Measurements from ENCODE around the gene NCAPG. TPM values are rescaled to one million over a fixed set of nuclear protein-coding genes. Genes with fewer than 3 reads are reported as not detected.

NCAPG gene
- total and polyA plus RNA-seq, 2 of the 4 experiments (the other 2 are of a cell fraction) = 10.9 to 26.7 TPM

DNA sequence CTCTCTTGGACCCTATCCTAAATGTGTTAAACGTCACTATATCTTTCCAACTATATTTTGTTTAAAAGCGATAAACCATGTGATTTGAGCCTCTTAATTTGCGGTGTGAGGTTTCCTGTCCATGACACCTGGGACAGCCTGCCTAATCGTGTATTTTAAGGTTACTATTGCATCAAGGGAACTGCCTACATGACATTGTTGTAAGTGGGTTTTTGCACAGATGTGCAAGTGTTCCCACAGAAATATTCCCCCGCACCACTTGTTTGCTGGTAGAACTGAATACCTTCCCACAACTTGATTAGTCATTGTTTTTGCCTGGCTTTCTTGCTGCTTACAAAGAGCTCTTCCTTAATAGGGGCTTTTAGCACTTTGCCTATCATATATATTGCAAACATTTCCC, 24.2 kb upstream of the NCAPG start:
- ChIA-PET CTCF (interaction anchor here (0.6 kb wide), 1 partner anchor 323 kb away, joined by 3 read pairs; no protein-coding TSS in a partner anchor), POLR2A (ENCODE audit: unreplicated experiment) (no interaction called here)
- H3K4me1 ChIP-seq (ENCODE audit: control insufficient read depth, insufficient read depth, low read length) = peaks cover 7% of the 10 kb centered on the region; the same call in 1 of the 2 replicates
- no TSS peak for BruUV-seq (replicated peaks)
- H2BK5ac ChIP-seq (ENCODE audit: low read depth, low read length, poor library complexity, severe bottlenecking) = no peak overlapping the region
- H3K56ac ChIP-seq (ENCODE audit: extremely low read depth, insufficient read depth, low read length) = no peak overlapping the region
- no peak overlapping the region for H4K5ac ChIP-seq (ENCODE audit: low read depth, low read length)
- intact Hi-C loops (cut with micrococcal nuclease) (no loop called here), in situ Hi-C loops (cut with MboI; ENCODE audit: low sequenced_read_pairs) (no loop called here), dilution Hi-C loops (cut with HindIII; ENCODE audit: low sequenced_read_pairs, unreplicated experiment) (no loop called here)
- no peak overlapping the region for H3K4ac ChIP-seq (ENCODE audit: low read depth, low read length)
- H2AK5ac ChIP-seq (ENCODE audit: low read depth, low read length) = no peak overlapping the region
- H3K9me3 ChIP-seq (ENCODE audit: control insufficient read depth, insufficient read depth, low read length) = no peaks in the 10 kb centered on the region
- no peak overlapping the region for H3K18ac ChIP-seq (ENCODE audit: low read depth, low read length)
- H2BK15ac ChIP-seq (ENCODE audit: low read depth, low read length) = no peak overlapping the region
- no peaks in the 10 kb centered on the region for H4K20me1 ChIP-seq (ENCODE audit: insufficient read depth, low read length)
- H2AK9ac ChIP-seq (replicated peaks; ENCODE audit: low read depth, low read length, poor library complexity) = no peak overlapping the region
- no peaks in the 10 kb centered on the region for H3K36me3 ChIP-seq (ENCODE audit: control insufficient read depth, insufficient read depth, low read length)
- H3K27me3 ChIP-seq (ENCODE audit: control insufficient read depth, insufficient read depth, low read length) = peaks cover 7% of the 10 kb centered on the region
- H4K8ac ChIP-seq (ENCODE audit: low read depth in 2 of 2, low read length in 2 of 2) = no peak overlapping the region
- no peak for ATAC-seq (ENCODE audit: low read depth)
- H3K14ac ChIP-seq (replicated peaks; ENCODE audit: low read depth, low read length) = no peak overlapping the region
- no peak overlapping the region for H3K4me3 ChIP-seq (ENCODE audit: insufficient read depth, low read depth, low read length)
- 71% methylated on average over 1 of the region's 5 CpGs; no CpG with 5 or more reads in 1 of the 2 experiments for WGBS, 2 experiments (ENCODE audit: extremely low coverage in 2 of 2, insufficient read length in 1 of 2)
- no peak overlapping the region for H3K27ac ChIP-seq (ENCODE audit: insufficient read depth, low read length)
- no peak overlapping the region for H3K23ac ChIP-seq (ENCODE audit: low read depth, low read length)
- TF ChIP-seq CHD1 (IDR thresholded peaks at IDR 0.05; ENCODE audit: low read depth, low read length) = no peak
- TF ChIP-seq, protein P1, sequence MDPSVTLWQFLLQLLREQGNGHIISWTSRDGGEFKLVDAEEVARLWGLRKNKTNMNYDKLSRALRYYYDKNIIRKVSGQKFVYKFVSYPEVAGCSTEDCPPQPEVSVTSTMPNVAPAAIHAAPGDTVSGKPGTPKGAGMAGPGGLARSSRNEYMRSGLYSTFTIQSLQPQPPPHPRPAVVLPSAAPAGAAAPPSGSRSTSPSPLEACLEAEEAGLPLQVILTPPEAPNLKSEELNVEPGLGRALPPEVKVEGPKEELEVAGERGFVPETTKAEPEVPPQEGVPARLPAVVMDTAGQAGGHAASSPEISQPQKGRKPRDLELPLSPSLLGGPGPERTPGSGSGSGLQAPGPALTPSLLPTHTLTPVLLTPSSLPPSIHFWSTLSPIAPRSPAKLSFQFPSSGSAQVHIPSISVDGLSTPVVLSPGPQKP (IDR thresholded peaks at IDR 0.05; ENCODE audit: borderline replicate concordance, low read depth, low read length) = no peak
- no peak for TF ChIP-seq NFE2L2 (IDR thresholded peaks at IDR 0.05; ENCODE audit: low read depth, low read length)
- no peak for TF ChIP-seq CEBPB (IDR thresholded peaks at IDR 0.05; ENCODE audit: low read depth, low read length)
- no peak for TF ChIP-seq FOS (IDR thresholded peaks at IDR 0.05; ENCODE audit: low read depth, low read length)
- TF ChIP-seq, protein P2, sequence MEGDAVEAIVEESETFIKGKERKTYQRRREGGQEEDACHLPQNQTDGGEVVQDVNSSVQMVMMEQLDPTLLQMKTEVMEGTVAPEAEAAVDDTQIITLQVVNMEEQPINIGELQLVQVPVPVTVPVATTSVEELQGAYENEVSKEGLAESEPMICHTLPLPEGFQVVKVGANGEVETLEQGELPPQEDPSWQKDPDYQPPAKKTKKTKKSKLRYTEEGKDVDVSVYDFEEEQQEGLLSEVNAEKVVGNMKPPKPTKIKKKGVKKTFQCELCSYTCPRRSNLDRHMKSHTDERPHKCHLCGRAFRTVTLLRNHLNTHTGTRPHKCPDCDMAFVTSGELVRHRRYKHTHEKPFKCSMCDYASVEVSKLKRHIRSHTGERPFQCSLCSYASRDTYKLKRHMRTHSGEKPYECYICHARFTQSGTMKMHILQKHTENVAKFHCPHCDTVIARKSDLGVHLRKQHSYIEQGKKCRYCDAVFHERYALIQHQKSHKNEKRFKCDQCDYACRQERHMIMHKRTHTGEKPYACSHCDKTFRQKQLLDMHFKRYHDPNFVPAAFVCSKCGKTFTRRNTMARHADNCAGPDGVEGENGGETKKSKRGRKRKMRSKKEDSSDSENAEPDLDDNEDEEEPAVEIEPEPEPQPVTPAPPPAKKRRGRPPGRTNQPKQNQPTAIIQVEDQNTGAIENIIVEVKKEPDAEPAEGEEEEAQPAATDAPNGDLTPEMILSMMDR (conservative IDR thresholded peaks at IDR 0.05; ENCODE audit: low read depth, low read length) = no peak
- no peak for TF ChIP-seq MAFK (IDR thresholded peaks at IDR 0.05; ENCODE audit: low read depth, low read length)
- TF ChIP-seq RCOR1 (IDR thresholded peaks at IDR 0.05; ENCODE audit: insufficient replicate concordance, low read length) = no peak
- no peak for TF ChIP-seq RFX5 (IDR thresholded peaks at IDR 0.05; ENCODE audit: low read depth, low read length)
- TF ChIP-seq MXI1 (IDR thresholded peaks at IDR 0.05; ENCODE audit: borderline replicate concordance, low read depth, low read length) = no peak
- no peak for TF ChIP-seq MAZ (IDR thresholded peaks at IDR 0.05; ENCODE audit: borderline replicate concordance, low read depth, low read length)
- no peak for TF ChIP-seq SMC3 (IDR thresholded peaks at IDR 0.05; ENCODE audit: low read depth, low read length)
- TF ChIP-seq, protein P3, sequence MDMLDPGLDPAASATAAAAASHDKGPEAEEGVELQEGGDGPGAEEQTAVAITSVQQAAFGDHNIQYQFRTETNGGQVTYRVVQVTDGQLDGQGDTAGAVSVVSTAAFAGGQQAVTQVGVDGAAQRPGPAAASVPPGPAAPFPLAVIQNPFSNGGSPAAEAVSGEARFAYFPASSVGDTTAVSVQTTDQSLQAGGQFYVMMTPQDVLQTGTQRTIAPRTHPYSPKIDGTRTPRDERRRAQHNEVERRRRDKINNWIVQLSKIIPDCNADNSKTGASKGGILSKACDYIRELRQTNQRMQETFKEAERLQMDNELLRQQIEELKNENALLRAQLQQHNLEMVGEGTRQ (IDR thresholded peaks at IDR 0.05; ENCODE audit: low read depth, low read length) = no peak
- TF ChIP-seq RAD21 (IDR thresholded peaks at IDR 0.05; ENCODE audit: low read length) = no peak
- no peak for TF ChIP-seq BHLHE40 (IDR thresholded peaks at IDR 0.05; ENCODE audit: low read depth, low read length)
- TF ChIP-seq POLR2A (IDR thresholded peaks at IDR 0.05; ENCODE audit: low read depth, low read length) = no peak
- no peak overlapping the region for H3K4me2 ChIP-seq (ENCODE audit: low read depth, low read length)
- H3K9me1 ChIP-seq (ENCODE audit: insufficient read depth, low read length) = no peaks in the 10 kb centered on the region
- DNase-seq = peak; percentile 19
- no peak overlapping the region for H3K9ac ChIP-seq (ENCODE audit: low read depth, low read length)
- H3K79me1 ChIP-seq (ENCODE audit: low read depth in 1 of 2, low read length in 2 of 2) = no peaks in the 10 kb centered on the region; a peak in 1 of 4 replicates
- no peak overlapping the region for H2AFZ ChIP-seq (replicated peaks; ENCODE audit: low read length, poor library complexity)
- no peak overlapping the region for H4K91ac ChIP-seq (ENCODE audit: insufficient read depth, low read depth, low read length)
- no peak overlapping the region for H2BK20ac ChIP-seq (ENCODE audit: low read depth, low read length)
- no peak overlapping the region for H2BK120ac ChIP-seq (ENCODE audit: low read depth, low read length)
